Ishikawa (cell line): ENCODE measurements around the gene KMT5C.

Experiments
- EP300 ChIP-seq: IDR thresholded peaks from 2 replicates; pipeline ENCODE4 v1.6.1; 2012; ENCODE audit warnings: borderline replicate concordance
- FOXM1 ChIP-seq: IDR thresholded peaks from 2 replicates; pipeline ENCODE4 v1.6.1; 2012; ENCODE audit warnings: low read depth, borderline replicate concordance
- NFIC ChIP-seq: IDR thresholded peaks from 2 replicates; pipeline ENCODE4 v1.6.1; 2012
- RAD21 ChIP-seq: IDR thresholded peaks from 2 replicates; pipeline ENCODE4 v1.6.1; 2012; ENCODE audit warnings: low read depth
- REST ChIP-seq: IDR thresholded peaks from 2 replicates; pipeline ENCODE4 v1.6.1; 2012; ENCODE audit warnings: low read depth, mild to moderate bottlenecking
- USF1 ChIP-seq: IDR thresholded peaks from 2 replicates; pipeline ENCODE4 v1.6.1; 2012
- YY1 ChIP-seq: IDR thresholded peaks from 2 replicates; pipeline ENCODE4 v1.6.1; 2012; ENCODE audit warnings: low read depth
- ZBTB7A ChIP-seq: IDR thresholded peaks from 2 replicates; pipeline ENCODE4 v1.6.1; 2012; ENCODE audit warnings: low read depth
- TF ChIP-seq, protein P1 (sequence below): IDR thresholded peaks from 2 replicates; pipeline ENCODE4 v1.6.1; 2012

DNA sequence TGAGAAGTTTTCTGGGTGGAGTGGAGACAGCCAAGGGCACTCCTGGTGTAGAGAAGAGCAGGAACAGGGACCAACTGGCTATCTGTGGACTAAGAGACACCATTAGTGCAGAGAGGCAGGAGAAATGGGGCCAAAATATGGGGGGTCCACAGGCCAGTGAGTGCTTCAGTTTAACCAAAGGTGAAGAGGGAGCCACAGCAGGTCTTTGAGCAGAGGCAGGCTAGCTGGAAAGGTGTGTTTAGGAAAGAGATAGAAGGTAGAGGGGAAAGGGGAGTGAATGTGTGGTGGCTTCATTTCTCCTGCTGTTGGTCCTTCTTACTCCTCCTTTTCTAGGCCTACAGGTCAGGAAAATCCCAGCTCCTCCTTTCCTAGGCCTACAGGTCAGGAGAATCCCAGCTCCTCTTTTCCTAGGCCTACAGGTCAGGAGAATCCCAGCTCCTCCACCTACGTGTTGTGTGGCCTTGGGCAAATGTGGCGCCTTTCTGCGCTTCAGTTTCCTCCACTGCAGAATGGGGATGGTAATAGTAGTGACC lies 42.9 kb downstream of the KMT5C start:
- TF ChIP-seq FOXM1 (no peak), RAD21 (no peak), ZBTB7A (no peak), EP300 (no peak), YY1 (no peak), NFIC (no peak), REST (no peak), USF1 (no peak)
- TF ChIP-seq, protein P1, sequence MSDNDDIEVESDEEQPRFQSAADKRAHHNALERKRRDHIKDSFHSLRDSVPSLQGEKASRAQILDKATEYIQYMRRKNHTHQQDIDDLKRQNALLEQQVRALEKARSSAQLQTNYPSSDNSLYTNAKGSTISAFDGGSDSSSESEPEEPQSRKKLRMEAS, result no peak
